Measurements from ENCODE around the gene EHMT1. TPM values are rescaled to one million over a fixed set of nuclear protein-coding genes. Genes with fewer than 3 reads are reported as not detected.
A peak's percentile ranks its signal among the peaks of the same experiment; 100 is the strongest.

EHMT1 gene
- total RNA-seq, 1 donor from 2014 or later = 45.3 TPM

DNA sequence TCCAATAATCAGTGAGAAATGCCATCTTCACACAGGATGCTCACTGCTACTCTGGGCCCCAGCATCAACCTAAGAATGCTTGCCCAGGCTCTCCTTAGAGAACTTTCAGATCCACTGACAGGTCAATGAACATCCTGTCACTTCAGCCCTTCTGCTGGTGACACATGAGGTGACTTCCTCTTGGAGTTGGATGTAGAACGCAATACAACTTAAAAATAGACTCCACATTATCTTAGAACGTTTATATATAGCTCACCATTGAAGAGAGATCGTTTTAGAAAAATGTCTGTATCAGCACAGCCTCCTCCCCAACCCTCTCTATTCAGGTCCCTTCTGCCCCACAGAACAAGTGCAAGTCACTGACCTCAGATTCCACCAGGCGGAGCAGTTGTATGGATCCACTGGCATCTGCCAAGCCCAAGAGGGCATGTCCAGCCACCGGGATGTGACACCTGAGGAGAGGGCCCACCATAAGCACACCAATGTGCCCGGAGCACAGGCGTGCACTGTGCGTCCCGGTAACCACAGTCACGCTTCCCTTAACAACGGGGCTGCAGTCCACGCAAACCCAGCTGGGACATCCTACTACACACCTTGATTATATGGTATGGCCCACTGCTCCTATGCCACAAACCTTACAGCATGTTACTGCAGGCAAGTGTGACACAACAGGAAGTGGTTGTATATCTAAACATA, 42.9 kb upstream of the EHMT1 start:
- peak; percentile 72 for DNase-seq (ENCODE audit: low read depth)
- Histone ChIP-seq H3K36me3 (ENCODE audit: control insufficient read depth, insufficient read depth, low read length) (peaks cover 29% of the 10 kb centered on the region), H3K4me3 (ENCODE audit: low read depth, low read length) (no peak overlapping the region), H3K27me3 (ENCODE audit: control insufficient read depth, insufficient read depth, low read length) (no peaks in the 10 kb centered on the region)
- no peak for FAIRE-seq
- TF ChIP-seq, protein P1, sequence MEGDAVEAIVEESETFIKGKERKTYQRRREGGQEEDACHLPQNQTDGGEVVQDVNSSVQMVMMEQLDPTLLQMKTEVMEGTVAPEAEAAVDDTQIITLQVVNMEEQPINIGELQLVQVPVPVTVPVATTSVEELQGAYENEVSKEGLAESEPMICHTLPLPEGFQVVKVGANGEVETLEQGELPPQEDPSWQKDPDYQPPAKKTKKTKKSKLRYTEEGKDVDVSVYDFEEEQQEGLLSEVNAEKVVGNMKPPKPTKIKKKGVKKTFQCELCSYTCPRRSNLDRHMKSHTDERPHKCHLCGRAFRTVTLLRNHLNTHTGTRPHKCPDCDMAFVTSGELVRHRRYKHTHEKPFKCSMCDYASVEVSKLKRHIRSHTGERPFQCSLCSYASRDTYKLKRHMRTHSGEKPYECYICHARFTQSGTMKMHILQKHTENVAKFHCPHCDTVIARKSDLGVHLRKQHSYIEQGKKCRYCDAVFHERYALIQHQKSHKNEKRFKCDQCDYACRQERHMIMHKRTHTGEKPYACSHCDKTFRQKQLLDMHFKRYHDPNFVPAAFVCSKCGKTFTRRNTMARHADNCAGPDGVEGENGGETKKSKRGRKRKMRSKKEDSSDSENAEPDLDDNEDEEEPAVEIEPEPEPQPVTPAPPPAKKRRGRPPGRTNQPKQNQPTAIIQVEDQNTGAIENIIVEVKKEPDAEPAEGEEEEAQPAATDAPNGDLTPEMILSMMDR (IDR thresholded peaks at IDR 0.05; ENCODE audit: insufficient read depth, low read length, severe bottlenecking) = no peak

DNA sequence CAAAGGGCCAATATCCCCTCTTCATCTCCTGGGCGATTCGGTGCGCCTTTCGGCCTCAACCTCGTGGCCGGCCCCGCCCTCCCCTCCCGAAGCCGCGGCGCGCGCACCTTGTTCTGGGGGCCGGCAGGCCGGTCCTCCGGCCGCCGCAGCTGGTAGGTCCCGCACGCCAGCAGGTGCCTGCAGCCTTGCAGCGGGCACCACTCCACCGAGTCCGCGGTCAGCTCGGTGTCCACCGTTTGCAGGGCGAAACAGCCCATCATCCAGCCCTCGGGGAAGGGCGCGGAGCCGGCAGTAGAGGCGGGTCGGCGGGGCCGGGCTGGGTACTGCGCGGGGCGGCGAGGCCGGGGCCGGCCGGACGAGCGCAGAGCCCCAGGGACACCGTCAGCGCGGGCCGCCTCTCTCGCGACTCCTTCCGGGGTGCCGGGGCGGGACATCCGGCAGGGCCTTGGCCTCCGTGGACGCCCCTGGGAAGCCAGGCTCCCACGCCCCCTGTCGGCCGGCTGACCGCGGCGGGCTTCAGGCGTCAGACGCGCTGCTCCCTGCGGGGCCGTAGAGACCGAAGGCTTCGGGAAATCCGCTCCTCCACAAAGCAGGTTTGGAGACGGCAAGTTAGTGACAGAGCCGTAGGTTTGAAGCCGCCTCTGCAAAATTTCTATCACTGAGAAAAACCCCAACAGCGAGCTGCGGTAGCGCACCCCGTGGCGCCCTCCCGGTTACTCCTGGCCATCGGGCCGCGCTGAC, 40.1 kb upstream of the EHMT1 start, which contains the start of gene DPH7:
DPH7 (minus strand) TSS at position 408 of the 741 bp plus-strand sequence; CDS start at position 260, 148 bp downstream.
- H3K36me3 ChIP-seq (ENCODE audit: control insufficient read depth, insufficient read depth, low read length) = peaks cover 31% of the 10 kb centered on the region
- H3K4me3 ChIP-seq (ENCODE audit: low read depth, low read length) = peak within 1 kb of the TSS; percentile 89
- no peak for FAIRE-seq
- peak; percentile 71 for DNase-seq (ENCODE audit: low read depth)
- TF ChIP-seq, protein P1 (IDR thresholded peaks at IDR 0.05; ENCODE audit: insufficient read depth, low read length, severe bottlenecking) = peak; percentile 96
- no peaks in the 10 kb centered on the region for H3K27me3 ChIP-seq (ENCODE audit: control insufficient read depth, insufficient read depth, low read length)

DNA sequence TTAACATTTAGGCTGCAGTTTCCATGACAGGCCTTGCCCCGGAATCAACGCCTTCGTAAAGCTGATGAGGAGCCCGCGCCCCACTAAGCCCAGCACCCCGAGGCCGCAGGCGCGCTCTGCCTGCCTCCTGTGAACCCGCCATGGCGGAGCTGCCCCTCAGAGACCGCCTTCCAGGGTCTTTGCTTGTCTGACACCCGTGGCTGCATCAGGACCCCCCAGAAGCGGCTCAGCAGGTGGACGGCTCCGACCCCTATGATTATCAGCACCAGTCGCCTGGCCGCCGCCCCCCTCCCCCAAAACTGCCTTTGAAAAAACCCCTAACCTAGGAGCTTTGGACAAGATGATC, 39.6 kb upstream of the EHMT1 start:
- H3K4me3 ChIP-seq (ENCODE audit: low read depth, low read length) = peak overlapping the region; percentile 89
- no peaks in the 10 kb centered on the region for H3K27me3 ChIP-seq (ENCODE audit: control insufficient read depth, insufficient read depth, low read length)
- DNase-seq (ENCODE audit: low read depth) = no peak
- peaks cover 27% of the 10 kb centered on the region for H3K36me3 ChIP-seq (ENCODE audit: control insufficient read depth, insufficient read depth, low read length)
- no peak for FAIRE-seq
- TF ChIP-seq, protein P1 (IDR thresholded peaks at IDR 0.05; ENCODE audit: insufficient read depth, low read length, severe bottlenecking) = no peak

DNA sequence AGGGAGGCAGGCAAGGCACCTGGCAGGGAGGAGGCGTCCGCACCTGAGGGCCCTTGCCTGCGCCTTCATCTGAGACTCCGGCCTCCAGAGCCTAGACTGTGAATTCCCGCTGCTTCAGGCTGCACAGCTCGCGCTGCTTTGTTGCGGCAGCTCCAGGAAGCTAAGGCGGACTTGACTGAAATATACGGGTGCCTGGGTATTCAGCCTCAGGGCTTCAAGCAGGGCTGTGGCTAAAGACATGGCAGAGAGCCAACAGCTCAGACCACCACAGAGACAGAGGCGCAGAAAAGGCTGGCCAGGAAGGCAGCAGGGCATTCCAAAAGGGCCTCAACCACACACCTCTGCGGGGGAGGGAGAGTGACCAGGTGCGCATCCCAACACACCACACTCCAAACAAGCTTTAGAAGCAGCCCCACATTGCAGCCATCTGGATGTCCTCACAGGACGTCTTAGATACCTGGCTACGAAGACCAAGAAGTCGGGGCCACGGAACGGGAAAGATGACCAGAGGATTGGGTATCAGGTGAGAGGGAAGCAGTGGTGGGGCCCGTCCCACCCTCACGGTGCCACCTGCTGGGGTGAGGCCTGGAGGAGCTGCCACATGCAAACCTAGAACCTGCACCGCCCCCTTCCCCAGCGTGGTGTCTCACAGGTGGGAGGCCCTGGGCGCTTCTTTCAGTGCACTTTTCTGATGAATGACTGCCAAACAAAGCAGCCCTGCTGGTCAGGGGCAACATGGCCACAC, 38.4 kb upstream of the EHMT1 start:
- DNase-seq (ENCODE audit: low read depth) (no peak), FAIRE-seq (no peak)
- TF ChIP-seq, protein P1 (IDR thresholded peaks at IDR 0.05; ENCODE audit: insufficient read depth, low read length, severe bottlenecking) = no peak
- Histone ChIP-seq H3K4me3 (ENCODE audit: low read depth, low read length) (no peak overlapping the region), H3K36me3 (ENCODE audit: control insufficient read depth, insufficient read depth, low read length) (peaks cover 19% of the 10 kb centered on the region), H3K27me3 (ENCODE audit: control insufficient read depth, insufficient read depth, low read length) (no peaks in the 10 kb centered on the region)

DNA sequence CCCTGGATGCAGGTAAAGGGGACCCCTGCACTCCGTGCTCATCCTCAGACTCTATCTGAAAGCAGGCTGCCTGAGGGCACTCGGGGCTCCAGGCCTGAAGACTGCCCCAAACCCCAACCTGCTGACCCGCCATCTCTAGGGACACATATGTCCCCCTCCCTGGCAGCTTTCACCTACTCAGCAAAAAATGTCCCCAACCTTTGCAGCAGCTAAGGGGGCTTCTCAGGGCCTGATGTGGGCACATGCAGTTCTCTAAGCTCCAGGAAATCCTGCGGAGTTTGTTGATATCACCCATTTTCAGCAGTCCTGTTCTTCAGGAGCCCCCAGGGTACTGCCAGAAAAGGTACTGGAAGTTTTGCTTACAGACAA, 37.9 kb upstream of the EHMT1 start:
- DNase-seq (ENCODE audit: low read depth) (no peak), FAIRE-seq (peak; percentile 28)
- Histone ChIP-seq H3K27me3 (ENCODE audit: control insufficient read depth, insufficient read depth, low read length) (no peaks in the 10 kb centered on the region), H3K36me3 (ENCODE audit: control insufficient read depth, insufficient read depth, low read length) (peaks cover 22% of the 10 kb centered on the region), H3K4me3 (ENCODE audit: low read depth, low read length) (no peak overlapping the region)
- TF ChIP-seq, protein P1 (IDR thresholded peaks at IDR 0.05; ENCODE audit: insufficient read depth, low read length, severe bottlenecking) = no peak

Measured in bronchial epithelial cell (primary cell).